HG02981 (cell line): ENCODE data around the gene WDR72.
"Not testable (repeated sequence)": the region's sequence is repeated elsewhere in the genome, so short reads cannot be mapped to it uniquely, and the experiment has no call there.

Experiments
- ATAC-seq: cut with Tn5 transposase; IDR thresholded peaks from one replicate; pipeline ENCODE4 v1.9.1; 2021; ENCODE audit warnings: mild to moderate bottlenecking, moderate library complexity; ENCODE audit not compliant: unreplicated experiment

Gene WDR72

GRCh38 chr15:53710906-53711305 is 48.6 kb downstream of the WDR72 start:
- no peak for ATAC-seq

- ATAC-seq: no peak
Measured at GRCh38 chr15:53709821-53710220, 49.6 kb downstream of the WDR72 start.

- no peak for ATAC-seq
Measured at GRCh38 chr15:53695365-53695764, 64.1 kb downstream of the WDR72 start.

- ATAC-seq: no peak
Measured at GRCh38 chr15:53694476-53694874, 65.0 kb downstream of the WDR72 start.

- no peak for ATAC-seq
Measured at GRCh38 chr15:53693729-53694475, 65.6 kb downstream of the WDR72 start.

- ATAC-seq: not testable (repeated sequence)
Measured at GRCh38 chr15:53684162-53684561, 75.3 kb downstream of the WDR72 start.

- no peak for ATAC-seq
Measured at GRCh38 chr15:53681056-53681455, 78.4 kb downstream of the WDR72 start.

GRCh38 chr15:53675832-53676231 is 83.6 kb downstream of the WDR72 start:
- no peak for ATAC-seq

- no peak for ATAC-seq
Measured at GRCh38 chr15:53671545-53671944, 87.9 kb downstream of the WDR72 start.

- ATAC-seq: no peak
Measured at GRCh38 chr15:53670701-53671100, 88.8 kb downstream of the WDR72 start.

GRCh38 chr15:53665930-53666329 is 93.5 kb downstream of the WDR72 start:
- ATAC-seq: no peak

- no peak for ATAC-seq
Measured at GRCh38 chr15:53658827-53659555, 100.5 kb downstream of the WDR72 start.

- ATAC-seq: no peak
Measured at GRCh38 chr15:53658255-53658654, 101.2 kb downstream of the WDR72 start.

GRCh38 chr15:53648934-53649333 is 110.5 kb downstream of the WDR72 start:
- ATAC-seq: no peak

- no peak for ATAC-seq
Measured at GRCh38 chr15:53644660-53645059, 114.8 kb downstream of the WDR72 start.

GRCh38 chr15:53634517-53635106 is 124.9 kb downstream of the WDR72 start:
- no peak for ATAC-seq

- no peak for ATAC-seq
Measured at GRCh38 chr15:53627279-53627678, 132.2 kb downstream of the WDR72 start.

- no peak for ATAC-seq
Measured at GRCh38 chr15:53625962-53626845, 133.3 kb downstream of the WDR72 start.

GRCh38 chr15:53625260-53625659 is 134.2 kb downstream of the WDR72 start:
- no peak for ATAC-seq

- no peak for ATAC-seq
Measured at GRCh38 chr15:53618461-53618860, 141.0 kb downstream of the WDR72 start.
